Kidney epithelial cell (primary cell): Measurements from ENCODE around the gene SF3B6. TPM values are rescaled to one million over a fixed set of nuclear protein-coding genes. Genes with fewer than 3 reads are reported as not detected.
"Not testable (repeated sequence)": the region's sequence is repeated elsewhere in the genome, so short reads cannot be mapped to it uniquely, and the experiment has no call there.

Experiments used
- DNase-seq: peaks from one replicate; pipeline ENCODE4 v3.0.0-alpha.2; 2010; ENCODE audit warnings: low read depth
- H3K27me3 ChIP-seq: 2 replicates; pipeline ENCODE4 v1.6.0; 2011; ENCODE audit warnings: low read length; ENCODE audit not compliant: control insufficient read depth, insufficient read depth
- H3K36me3 ChIP-seq: 2 replicates; pipeline ENCODE4 v1.5.1; 2011; ENCODE audit warnings: low read length; ENCODE audit not compliant: control insufficient read depth, insufficient read depth
- H3K4me3 ChIP-seq: 2 replicates; pipeline ENCODE4 v1.5.1; 2011; ENCODE audit warnings: low read depth, mild to moderate bottlenecking, control low read depth, low read length
- total RNA-seq: library from RNA; depleted of rRNA; stranded (reverse); fragments of >200 nt; gene quantifications from 2 replicates; pipeline ENCODE4 v1.2.3, GENCODE V29; 2015
- TF ChIP-seq, protein P1 (sequence below): IDR thresholded peaks from 2 replicates; pipeline ENCODE4 v1.5.1; 2011; ENCODE audit warnings: mild to moderate bottlenecking, moderate library complexity, low read length, control low read depth, inconsistent platforms; ENCODE audit not compliant: insufficient read depth, poor library complexity, severe bottlenecking

SF3B6 gene
- total RNA-seq, 1 donor from 2014 or later: 208 TPM

DNA sequence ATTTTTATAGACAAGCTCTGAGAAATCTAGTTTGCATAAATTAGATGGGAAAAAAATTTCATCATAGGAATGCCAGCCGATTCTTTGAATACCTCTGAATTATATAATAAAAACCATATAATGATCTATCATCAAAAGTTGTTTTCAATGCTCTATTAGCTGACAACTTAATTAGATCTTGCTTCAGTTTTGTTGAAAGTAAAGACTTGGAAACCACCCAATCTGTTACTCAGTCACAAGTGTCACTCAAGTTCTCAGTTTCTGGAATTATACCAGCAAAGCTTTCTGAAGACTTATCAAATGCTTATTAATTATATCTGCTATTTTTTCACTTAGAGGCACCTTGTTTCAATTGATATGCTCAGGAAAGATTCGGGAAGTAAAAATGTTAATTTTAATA, 25.9 kb upstream of the SF3B6 start:
- DNase-seq: no peak
- no peaks in the 10 kb centered on the region for H3K27me3 ChIP-seq
- no peak overlapping the region for H3K4me3 ChIP-seq
- no peaks in the 10 kb centered on the region for H3K36me3 ChIP-seq
- TF ChIP-seq, protein P1, sequence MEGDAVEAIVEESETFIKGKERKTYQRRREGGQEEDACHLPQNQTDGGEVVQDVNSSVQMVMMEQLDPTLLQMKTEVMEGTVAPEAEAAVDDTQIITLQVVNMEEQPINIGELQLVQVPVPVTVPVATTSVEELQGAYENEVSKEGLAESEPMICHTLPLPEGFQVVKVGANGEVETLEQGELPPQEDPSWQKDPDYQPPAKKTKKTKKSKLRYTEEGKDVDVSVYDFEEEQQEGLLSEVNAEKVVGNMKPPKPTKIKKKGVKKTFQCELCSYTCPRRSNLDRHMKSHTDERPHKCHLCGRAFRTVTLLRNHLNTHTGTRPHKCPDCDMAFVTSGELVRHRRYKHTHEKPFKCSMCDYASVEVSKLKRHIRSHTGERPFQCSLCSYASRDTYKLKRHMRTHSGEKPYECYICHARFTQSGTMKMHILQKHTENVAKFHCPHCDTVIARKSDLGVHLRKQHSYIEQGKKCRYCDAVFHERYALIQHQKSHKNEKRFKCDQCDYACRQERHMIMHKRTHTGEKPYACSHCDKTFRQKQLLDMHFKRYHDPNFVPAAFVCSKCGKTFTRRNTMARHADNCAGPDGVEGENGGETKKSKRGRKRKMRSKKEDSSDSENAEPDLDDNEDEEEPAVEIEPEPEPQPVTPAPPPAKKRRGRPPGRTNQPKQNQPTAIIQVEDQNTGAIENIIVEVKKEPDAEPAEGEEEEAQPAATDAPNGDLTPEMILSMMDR: no peak

DNA sequence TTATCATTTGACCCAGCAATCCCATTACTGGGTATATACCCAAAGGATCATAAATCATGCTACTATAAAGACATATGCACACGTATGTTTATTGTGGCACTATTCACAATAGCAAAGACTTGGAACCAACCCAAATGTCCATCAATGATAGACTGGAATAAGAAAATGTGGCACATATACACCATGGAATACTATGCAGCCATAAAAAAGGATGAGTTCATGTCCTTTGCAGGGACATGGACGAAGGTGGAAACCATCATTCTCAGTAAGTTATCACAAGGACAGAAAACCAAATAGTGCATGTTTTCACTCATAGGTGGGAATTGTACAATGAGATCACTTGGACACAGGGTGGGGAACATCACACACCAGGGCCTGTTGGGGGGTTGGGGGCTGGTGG, 24.6 kb upstream of the SF3B6 start:
- not testable (repeated sequence) for H3K36me3 ChIP-seq, H3K4me3 ChIP-seq, DNase-seq

DNA sequence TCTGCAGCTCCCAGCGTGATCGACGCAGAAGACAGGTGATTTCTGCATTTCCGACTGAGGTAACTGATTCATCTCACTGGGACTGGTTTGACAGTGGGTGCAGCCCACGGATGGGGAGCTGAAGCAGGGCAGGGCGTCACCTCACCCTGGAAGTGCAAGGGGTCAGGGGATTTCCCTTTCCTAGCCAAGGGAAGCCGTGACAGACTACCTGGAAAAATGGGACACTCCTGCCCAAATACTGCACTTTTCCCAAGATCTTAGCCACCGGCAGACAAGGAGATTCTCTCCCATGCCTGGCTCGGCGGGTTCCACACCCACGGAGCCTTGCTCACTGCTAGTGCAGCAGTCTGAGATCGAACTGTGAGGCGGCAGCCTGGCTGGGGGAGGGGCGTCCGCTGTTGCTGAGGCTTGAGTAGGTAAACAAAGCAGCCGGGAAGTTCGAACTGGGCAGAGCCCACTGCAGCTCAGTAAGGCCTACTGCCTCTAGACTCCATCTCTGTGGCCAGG, 19.1 kb upstream of the SF3B6 start:
- H3K27me3 ChIP-seq, DNase-seq, H3K4me3 ChIP-seq, H3K36me3 ChIP-seq: not testable (repeated sequence)

More for the DNA sequence above, 24.6 kb upstream of the SF3B6 start:
- H3K27me3 ChIP-seq: not testable (repeated sequence)

DNA sequence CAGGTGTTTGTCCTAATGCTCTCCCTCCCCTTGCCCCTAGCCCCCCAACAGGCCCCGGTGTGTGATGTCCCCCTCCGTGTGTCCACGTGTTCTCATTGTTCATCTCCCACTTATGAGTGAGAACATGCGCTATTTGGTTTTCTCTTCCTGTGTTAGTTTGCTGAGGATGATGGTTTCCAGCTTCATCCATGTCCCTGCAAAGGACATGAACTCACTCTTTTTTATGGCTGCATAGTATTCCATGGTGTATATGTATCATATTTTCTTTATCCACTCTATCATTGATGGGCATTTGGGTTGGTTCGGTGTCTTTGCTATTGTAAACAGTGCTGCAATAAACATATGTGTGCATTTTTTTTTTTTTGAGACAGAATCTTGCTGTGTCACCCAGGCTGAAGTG, 17.1 kb upstream of the SF3B6 start:
- DNase-seq: not testable (repeated sequence)

DNA sequence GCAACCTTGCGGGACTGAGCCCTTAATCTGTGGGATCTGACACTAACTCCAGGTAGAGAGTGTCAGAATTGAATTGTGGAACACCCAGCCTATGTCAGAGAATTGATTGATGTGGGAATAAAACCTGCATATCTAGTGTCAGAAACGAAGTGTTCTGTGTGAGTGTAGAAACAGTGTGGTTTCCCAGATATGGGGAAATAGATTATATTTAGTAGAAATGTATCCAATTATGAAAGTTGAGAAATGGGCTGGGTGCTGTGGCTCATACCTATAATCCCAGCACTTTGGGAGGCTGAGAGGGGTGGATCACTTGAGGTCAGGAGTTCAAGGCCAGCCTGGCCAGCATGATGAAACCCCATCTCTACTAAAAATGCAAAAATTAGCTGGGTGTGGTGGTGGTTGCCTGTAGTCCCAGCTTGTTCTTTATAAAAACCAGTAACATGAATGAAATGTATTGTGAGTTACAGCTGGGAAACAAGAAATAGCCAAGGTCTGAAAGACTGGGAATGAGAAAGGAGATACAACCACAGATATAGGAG, 12.8 kb upstream of the SF3B6 start:
- Histone ChIP-seq H3K4me3 (no peak overlapping the region), H3K36me3 (no peaks in the 10 kb centered on the region), H3K27me3 (no peaks in the 10 kb centered on the region)
- TF ChIP-seq, protein P1: no peak
- no peak for DNase-seq

More for the DNA sequence above, 17.1 kb upstream of the SF3B6 start:
- H3K27me3 ChIP-seq, H3K4me3 ChIP-seq, H3K36me3 ChIP-seq: not testable (repeated sequence)

DNA sequence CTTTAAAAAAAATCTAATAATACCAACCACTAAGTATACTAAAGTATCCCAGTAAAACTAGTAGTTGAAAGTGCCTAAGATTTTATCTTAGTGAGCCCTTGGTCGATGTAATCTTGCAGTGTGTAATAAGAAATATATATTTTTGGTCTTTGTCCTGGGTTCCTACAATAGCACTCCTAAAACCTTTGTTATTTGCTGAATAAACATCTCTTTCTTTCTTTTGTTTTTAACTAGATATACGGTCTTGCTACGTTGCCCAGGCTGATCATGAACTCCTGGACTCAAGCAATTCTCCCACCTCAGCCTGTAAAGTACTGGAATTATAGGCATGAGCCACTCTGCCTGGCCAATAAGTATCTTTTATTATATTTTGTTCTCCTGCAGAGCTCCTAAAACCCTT, 10.9 kb upstream of the SF3B6 start:
- TF ChIP-seq, protein P1: no peak
- Histone ChIP-seq H3K4me3 (no peak overlapping the region), H3K27me3 (no peaks in the 10 kb centered on the region), H3K36me3 (peaks cover 1% of the 10 kb centered on the region)
- no peak for DNase-seq

DNA sequence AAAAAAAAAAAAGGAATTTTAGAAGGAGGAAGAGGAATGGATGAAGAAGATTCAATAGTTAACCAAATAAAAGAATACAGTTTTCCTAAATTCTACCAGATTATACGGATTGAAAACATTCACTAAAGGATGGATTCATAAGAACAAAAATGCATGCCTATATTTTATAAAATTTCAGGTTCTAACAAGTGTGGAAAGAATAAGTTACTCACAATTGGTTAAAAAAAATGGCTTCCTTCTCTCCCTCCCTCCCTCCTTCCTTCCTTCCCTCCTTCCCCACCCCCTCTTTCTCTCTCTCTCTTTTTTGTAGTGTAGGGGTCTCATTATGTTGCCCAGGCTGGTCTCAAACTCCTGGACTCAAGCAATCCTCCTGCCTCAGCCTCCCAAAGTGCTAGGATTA, 10.1 kb upstream of the SF3B6 start:
- TF ChIP-seq, protein P1: no peak
- Histone ChIP-seq H3K4me3 (no peak overlapping the region), H3K27me3 (no peaks in the 10 kb centered on the region), H3K36me3 (peaks cover 2% of the 10 kb centered on the region)
- no peak for DNase-seq
